Measurements from ENCODE around the gene CDK5R2.

DNA sequence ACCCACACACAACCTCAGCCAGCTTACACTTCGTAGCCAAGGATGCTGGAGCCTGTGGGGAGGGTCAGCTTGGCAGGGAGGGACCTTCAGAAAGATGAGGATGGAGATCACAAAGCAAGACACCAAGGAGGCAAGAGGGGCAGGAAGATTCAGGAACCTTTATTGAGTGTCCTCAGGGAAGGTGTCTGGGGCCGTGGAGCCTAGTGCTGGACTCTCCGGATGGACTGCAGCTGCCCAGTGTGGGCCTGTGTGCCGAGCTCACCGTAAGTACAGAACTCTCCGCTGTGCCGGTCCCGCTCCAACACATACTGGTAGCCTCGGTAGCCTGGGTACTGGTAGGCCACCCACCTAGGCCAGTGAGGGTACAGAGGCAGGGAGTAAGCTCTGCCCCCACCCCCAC, 30.6 kb downstream of the CDK5R2 start:
- TF ChIP-seq YY1 (IDR thresholded peaks at IDR 0.05; ENCODE audit: insufficient read depth, insufficient read length) (no peak), ZNF274 (IDR thresholded peaks at IDR 0.05; ENCODE audit: low read depth, low read length) (no peak)
